Measurements from ENCODE around the gene CT47C1.

Gene CT47C1

GRCh38 chrX:119073911-119074310 lies 1.1 kb downstream of the CT47C1 start:
- DNase-seq = no peak

GRCh38 chrX:119075270-119076025 lies 2.7 kb downstream of the CT47C1 start:
- DNase-seq = no peak

GRCh38 chrX:119082278-119082677 lies 9.5 kb downstream of the CT47C1 start:
- DNase-seq = no peak

- DNase-seq = no peak
Measured at GRCh38 chrX:119084766-119085165, 12.0 kb downstream of the CT47C1 start.

- no peak for DNase-seq
Measured at GRCh38 chrX:119087121-119087520, 14.3 kb downstream of the CT47C1 start.

- no peak for DNase-seq
Measured at GRCh38 chrX:119089619-119090018, 16.8 kb downstream of the CT47C1 start.

- DNase-seq = no peak
Measured at GRCh38 chrX:119090627-119091026, 17.8 kb downstream of the CT47C1 start.

- no peak for DNase-seq
Measured at GRCh38 chrX:119093991-119094735, 21.4 kb downstream of the CT47C1 start.

GRCh38 chrX:119094819-119095218 lies 22.0 kb downstream of the CT47C1 start:
- no peak for DNase-seq

- no peak for DNase-seq
Measured at GRCh38 chrX:119095936-119096335, 23.1 kb downstream of the CT47C1 start.

- DNase-seq = no peak
Measured at GRCh38 chrX:119101168-119101567, 28.4 kb downstream of the CT47C1 start.

- DNase-seq = peak; percentile 51
Measured at GRCh38 chrX:119105826-119106225, 33.0 kb downstream of the CT47C1 start.

- DNase-seq = no peak
Measured at GRCh38 chrX:119107206-119107605, 34.4 kb downstream of the CT47C1 start.

GRCh38 chrX:119118780-119119395 lies 46.1 kb downstream of the CT47C1 start:
- peak; percentile 54 for DNase-seq

- DNase-seq = peak; percentile 38
Measured at GRCh38 chrX:119121341-119121740, 48.5 kb downstream of the CT47C1 start.

All from fibroblast of skin of scalp (primary cell).